BLaER1 (cell line): ENCODE results near the gene USP36.

ENCODE experiments used
- H3K27ac ChIP-seq: shearing (Covaris generic); formaldehyde crosslinking; 2 replicates; pipeline ENCODE4 v1.8.1; 2022
- H3K27me3 ChIP-seq: shearing (Covaris generic); formaldehyde crosslinking; 2 replicates; pipeline ENCODE4 v1.8.1; 2022
- H3K36me3 ChIP-seq: shearing (Covaris generic); formaldehyde crosslinking; 2 replicates; pipeline ENCODE4 v1.8.1; 2022
- H3K4me1 ChIP-seq: shearing (Covaris generic); formaldehyde crosslinking; 2 replicates; pipeline ENCODE4 v1.8.1; 2022
- H3K4me2 ChIP-seq: shearing (Covaris generic); formaldehyde crosslinking; 2 replicates; pipeline ENCODE4 v1.8.1; 2022
- H3K4me3 ChIP-seq: shearing (Covaris generic); formaldehyde crosslinking; 2 replicates; pipeline ENCODE4 v1.8.1; 2022
- H3K9ac ChIP-seq: shearing (Covaris generic); formaldehyde crosslinking; 2 replicates; pipeline ENCODE4 v1.8.1; 2022
- H3K9me3 ChIP-seq: shearing (Covaris generic); formaldehyde crosslinking; 2 replicates; pipeline ENCODE4 v1.8.1; 2022
- H4K20me1 ChIP-seq: shearing (Covaris generic); formaldehyde crosslinking; 2 replicates; pipeline ENCODE4 v1.8.1; 2022
- Cebpa-rat ChIP-seq: shearing (Covaris generic); IDR thresholded peaks from 2 replicates; pipeline ENCODE4 v1.8.1; 2022

Gene USP36

DNA sequence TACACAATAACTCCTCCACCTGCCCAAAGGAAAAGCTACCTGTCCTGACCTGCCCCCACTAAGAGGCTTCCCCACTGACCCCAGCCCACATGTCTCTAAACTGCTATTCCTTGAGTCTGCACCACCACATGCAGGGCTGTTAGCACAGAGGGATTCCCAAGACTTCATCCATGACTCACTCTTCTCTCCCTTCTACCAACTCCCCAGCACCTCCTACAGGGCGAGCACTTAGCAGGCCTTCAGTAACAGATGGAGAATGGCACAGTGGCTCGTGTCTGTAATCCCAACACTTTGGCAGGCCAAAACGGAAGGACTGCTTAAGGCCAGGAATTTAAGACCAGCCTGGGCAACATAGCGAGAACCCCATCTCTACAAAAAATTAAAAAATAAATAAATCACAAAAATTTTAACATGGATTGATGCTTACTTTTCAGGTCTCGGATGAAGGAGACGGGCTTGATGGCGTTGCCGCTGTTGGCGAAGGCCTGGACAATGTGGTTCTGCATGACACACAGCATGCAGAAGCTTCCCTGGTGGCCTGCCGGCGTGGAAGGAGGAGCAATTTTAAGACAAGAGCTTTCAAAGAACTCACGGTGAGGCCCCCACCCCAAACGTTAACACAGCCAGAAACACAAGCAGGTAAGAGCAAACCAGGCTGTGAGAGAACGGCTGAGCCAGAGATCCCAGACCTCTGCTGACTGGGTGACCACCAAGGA lies 12.0 kb downstream of the USP36 start:
- Histone ChIP-seq H3K4me1 (peaks cover 52% of the 10 kb centered on the region), H3K27me3 (no peaks in the 10 kb centered on the region), H3K9me3 (no peaks in the 10 kb centered on the region), H3K4me3 (no peak overlapping the region), H3K9ac (no peak overlapping the region), H3K36me3 (peaks cover 94% of the 10 kb centered on the region), H4K20me1 (peaks cover 99% of the 10 kb centered on the region), H3K27ac (no peak overlapping the region), H3K4me2 (peak overlapping the region; percentile 69)
- no peak for TF ChIP-seq Cebpa-rat

DNA sequence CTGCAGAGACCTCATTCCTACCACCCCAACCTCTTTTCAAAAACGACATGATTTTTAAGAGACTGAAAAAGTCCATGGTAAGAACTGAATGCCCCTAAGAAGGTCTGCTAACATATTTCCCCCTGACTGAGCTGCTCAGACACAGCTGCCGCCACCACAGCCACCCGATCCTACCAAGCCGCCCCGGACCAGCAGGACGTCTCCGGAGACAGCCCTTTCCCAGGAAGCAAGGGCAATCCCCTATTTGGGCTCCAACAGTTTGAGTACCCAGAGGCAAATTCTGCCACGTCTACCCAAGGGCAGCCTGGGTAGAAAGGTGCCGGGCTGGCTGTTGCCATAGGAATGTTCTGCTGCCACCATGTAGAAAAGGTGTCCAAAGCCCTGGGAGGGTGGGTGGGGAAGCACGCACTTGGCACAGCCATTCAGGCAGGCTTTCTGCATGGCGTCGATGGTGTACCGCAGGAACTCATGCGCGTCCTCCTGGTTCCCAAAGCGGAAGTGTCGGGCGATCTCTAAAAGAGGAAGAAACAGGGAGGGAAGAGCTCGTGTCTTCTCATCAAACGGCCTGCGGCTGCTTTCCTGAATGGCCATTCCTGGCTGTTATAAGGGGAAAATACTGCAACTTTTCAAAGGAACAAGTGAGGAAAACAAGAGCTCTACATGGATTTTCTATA lies 13.6 kb downstream of the USP36 start:
- H3K4me1 ChIP-seq: peaks cover 64% of the 10 kb centered on the region
- 0 out of 2 replicates have a peak overlapping the region, but pooled peaks have one; percentile 15 for H3K9ac ChIP-seq
- peaks cover 95% of the 10 kb centered on the region for H4K20me1 ChIP-seq

DNA sequence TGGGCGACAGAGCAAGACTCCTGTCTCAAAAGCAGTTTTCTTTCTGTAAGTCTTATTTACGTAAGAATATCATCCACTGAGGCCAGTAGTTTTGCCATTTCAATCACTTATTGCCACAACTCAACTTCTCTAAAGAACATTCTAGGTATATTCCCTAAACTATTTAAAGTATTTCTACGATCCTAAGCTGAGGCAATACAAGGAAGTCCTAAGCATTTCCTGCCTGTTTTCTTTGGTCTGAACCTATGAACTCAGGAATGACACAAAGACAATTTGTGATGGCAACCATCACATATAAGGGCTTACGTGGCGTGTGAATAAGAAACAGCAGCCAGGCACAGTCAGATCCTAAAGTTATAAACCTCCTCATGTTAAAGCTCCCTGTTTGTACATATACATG lies 14.2 kb downstream of the USP36 start:
- Histone ChIP-seq H3K4me3 (no peak overlapping the region), H4K20me1 (peaks cover 95% of the 10 kb centered on the region), H3K27me3 (no peaks in the 10 kb centered on the region), H3K4me2 (peak overlapping the region; percentile 69), H3K36me3 (peaks cover 93% of the 10 kb centered on the region), H3K4me1 (peaks cover 69% of the 10 kb centered on the region), H3K9me3 (no peaks in the 10 kb centered on the region), H3K27ac (no peak overlapping the region), H3K9ac (no peak overlapping the region)
- TF ChIP-seq Cebpa-rat: no peak

More for the DNA sequence above, 13.6 kb downstream of the USP36 start:
- Histone ChIP-seq H3K9me3 (no peaks in the 10 kb centered on the region), H3K27me3 (no peaks in the 10 kb centered on the region), H3K36me3 (peaks cover 93% of the 10 kb centered on the region), H3K4me2 (peak overlapping the region; percentile 69), H3K4me3 (no peak overlapping the region), H3K27ac (0 out of 2 replicates have a peak overlapping the region, but pooled peaks have one; percentile 1)
- no peak for TF ChIP-seq Cebpa-rat

DNA sequence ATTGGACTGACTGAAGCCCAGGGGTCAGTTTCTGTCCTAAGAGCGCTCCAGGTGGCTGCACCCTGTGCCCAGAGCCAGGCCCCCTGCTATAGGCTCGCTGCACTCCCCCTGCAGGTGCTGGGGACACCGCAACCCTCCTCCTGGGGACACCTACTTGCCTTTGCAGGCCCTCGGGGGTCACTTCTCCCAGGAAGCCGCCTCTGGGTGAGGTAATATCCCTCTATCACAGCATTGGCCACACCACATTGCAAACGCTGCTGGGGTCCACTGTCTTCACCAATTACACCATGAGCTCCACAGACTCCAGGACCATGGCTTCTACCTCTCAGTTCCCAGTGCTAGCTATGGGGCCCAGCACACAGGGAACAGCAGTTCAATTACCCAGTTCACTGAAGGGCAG lies 14.9 kb downstream of the USP36 start:
- peaks cover 92% of the 10 kb centered on the region for H3K36me3 ChIP-seq
- no peak overlapping the region for H3K27ac ChIP-seq
- H3K9ac ChIP-seq: no peak overlapping the region
- H3K4me2 ChIP-seq: peak overlapping the region; percentile 69
- peaks cover 75% of the 10 kb centered on the region for H3K4me1 ChIP-seq
- no peaks in the 10 kb centered on the region for H3K27me3 ChIP-seq
- H3K9me3 ChIP-seq: no peaks in the 10 kb centered on the region
- H4K20me1 ChIP-seq: peaks cover 93% of the 10 kb centered on the region
- H3K4me3 ChIP-seq: no peak overlapping the region
- TF ChIP-seq Cebpa-rat: no peak

DNA sequence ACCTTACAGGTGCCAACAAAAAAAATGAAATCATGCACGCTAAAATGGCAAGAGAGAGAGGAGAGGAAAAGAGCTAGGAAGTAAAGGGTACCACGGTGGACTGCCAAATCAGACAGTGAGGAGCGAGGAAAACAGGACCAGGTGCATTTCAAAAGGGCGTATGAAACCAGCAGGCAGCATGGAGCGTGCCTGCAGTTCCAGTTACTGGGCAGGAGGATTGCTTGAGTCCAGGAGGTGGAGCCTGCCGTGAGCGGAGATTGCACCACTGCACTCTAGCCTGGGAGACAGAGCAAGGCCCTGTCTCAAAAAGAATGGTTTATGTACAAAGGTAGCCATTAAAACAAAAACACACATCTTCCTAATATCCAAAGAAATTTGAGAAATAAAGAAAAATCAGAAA lies 16.4 kb downstream of the USP36 start:
- Histone ChIP-seq H4K20me1 (peaks cover 93% of the 10 kb centered on the region), H3K4me2 (no peak overlapping the region), H3K4me1 (peaks cover 90% of the 10 kb centered on the region), H3K36me3 (peaks cover 92% of the 10 kb centered on the region), H3K27me3 (no peaks in the 10 kb centered on the region), H3K9ac (no peak overlapping the region), H3K27ac (no peak overlapping the region), H3K9me3 (no peaks in the 10 kb centered on the region), H3K4me3 (no peak overlapping the region)
- TF ChIP-seq Cebpa-rat: no peak

DNA sequence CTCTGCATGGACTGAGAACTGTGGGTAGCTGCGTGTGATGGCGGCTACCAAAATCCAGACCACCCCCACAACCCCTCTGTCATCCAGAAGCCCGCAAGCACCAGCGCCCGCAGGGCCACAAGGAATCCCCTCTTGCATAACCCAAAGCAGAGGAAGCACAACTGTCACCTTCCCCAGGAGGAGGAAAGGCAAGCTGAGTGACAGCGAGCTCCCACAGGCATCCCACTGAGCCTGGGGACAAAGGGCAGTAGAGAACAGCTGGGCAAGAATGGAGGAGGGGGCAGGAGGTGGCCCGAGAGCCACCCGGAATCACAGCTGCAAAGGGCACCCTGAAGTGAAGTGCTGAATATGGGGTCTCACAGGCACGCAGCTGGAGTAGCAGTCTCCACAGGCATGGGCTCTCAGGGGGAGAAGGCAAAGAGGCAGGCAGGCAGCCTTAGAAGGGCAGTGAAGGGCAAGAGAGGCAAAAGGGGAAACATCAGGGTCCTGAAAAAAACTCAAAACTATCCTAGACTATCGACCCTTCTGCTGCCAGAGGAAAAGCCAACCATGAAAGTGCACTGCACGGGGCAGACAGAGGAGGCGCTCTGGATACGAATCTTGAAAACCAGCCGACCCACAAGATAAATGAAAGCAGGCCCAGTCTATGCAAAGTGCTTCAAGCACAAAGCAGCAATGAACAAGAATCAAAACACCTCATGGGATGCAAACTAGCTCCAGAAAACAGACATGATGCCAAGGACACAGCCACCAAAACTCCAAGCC lies 17.1 kb downstream of the USP36 start:
- peaks cover 94% of the 10 kb centered on the region for H3K4me1 ChIP-seq

DNA sequence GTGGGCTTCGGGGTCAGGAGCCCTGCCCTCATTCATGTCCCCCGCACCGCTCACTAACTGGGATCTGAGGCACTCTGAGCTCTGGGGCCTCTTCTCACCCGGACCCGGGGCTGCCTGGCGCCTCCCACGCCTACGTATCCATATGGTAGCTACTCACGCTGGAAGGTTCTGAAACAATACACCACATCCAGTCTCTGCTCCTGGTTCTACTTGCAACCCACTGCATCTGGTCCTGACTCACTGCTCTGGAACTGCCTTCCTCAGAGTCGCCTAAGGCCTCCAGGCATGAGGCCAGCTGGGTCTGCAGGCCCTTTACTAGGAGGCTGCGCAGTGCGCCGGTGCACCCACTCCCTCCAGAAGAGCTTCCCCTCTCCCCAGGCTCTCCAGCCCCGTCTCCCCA lies 18.1 kb downstream of the USP36 start:
- no peaks in the 10 kb centered on the region for H3K9me3 ChIP-seq
- H4K20me1 ChIP-seq: peaks cover 93% of the 10 kb centered on the region
- peaks cover 92% of the 10 kb centered on the region for H3K36me3 ChIP-seq
- peaks cover 94% of the 10 kb centered on the region for H3K4me1 ChIP-seq
- H3K4me2 ChIP-seq: no peak overlapping the region
- no peak overlapping the region for H3K27ac ChIP-seq
- no peak for TF ChIP-seq Cebpa-rat
- no peak overlapping the region for H3K9ac ChIP-seq
- H3K4me3 ChIP-seq: no peak overlapping the region
- no peaks in the 10 kb centered on the region for H3K27me3 ChIP-seq

More for the DNA sequence above, 17.1 kb downstream of the USP36 start:
- Histone ChIP-seq H3K27me3 (no peaks in the 10 kb centered on the region), H3K9me3 (no peaks in the 10 kb centered on the region), H4K20me1 (peaks cover 93% of the 10 kb centered on the region), H3K4me3 (no peak overlapping the region), H3K36me3 (peaks cover 92% of the 10 kb centered on the region), H3K4me2 (no peak overlapping the region), H3K27ac (0 out of 2 replicates have a peak overlapping the region, but pooled peaks have one; percentile 10), H3K9ac (no peak overlapping the region)
- TF ChIP-seq Cebpa-rat: no peak

DNA sequence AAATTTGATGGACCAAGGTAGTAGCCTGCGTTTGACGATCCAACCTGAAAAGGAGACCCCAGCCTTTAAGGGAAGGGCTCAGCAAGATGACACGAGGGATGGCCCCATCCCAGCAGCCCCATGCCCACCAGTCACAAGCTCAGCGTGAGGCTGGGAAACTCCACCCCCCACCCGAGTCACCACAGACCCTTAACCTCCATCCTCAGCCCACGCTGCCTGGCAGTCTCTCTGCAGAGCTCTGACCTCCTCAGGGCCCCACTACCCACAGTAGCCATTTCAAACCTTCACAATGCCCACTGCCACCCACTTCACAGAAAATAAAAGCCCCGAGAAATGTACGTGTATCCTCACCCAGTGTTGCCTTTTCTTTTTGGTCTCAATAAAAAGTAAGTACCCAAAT lies 18.7 kb downstream of the USP36 start:
- H3K9ac ChIP-seq: no peak overlapping the region
- H3K27ac ChIP-seq: no peak overlapping the region
- no peaks in the 10 kb centered on the region for H3K9me3 ChIP-seq
- H4K20me1 ChIP-seq: peaks cover 94% of the 10 kb centered on the region
- no peaks in the 10 kb centered on the region for H3K27me3 ChIP-seq
- H3K4me2 ChIP-seq: peak overlapping the region; percentile 32; the same call in 1 of the 2 replicates
- H3K4me1 ChIP-seq: peaks cover 94% of the 10 kb centered on the region
- no peak overlapping the region for H3K4me3 ChIP-seq
- no peak for TF ChIP-seq Cebpa-rat
- peaks cover 98% of the 10 kb centered on the region for H3K36me3 ChIP-seq

DNA sequence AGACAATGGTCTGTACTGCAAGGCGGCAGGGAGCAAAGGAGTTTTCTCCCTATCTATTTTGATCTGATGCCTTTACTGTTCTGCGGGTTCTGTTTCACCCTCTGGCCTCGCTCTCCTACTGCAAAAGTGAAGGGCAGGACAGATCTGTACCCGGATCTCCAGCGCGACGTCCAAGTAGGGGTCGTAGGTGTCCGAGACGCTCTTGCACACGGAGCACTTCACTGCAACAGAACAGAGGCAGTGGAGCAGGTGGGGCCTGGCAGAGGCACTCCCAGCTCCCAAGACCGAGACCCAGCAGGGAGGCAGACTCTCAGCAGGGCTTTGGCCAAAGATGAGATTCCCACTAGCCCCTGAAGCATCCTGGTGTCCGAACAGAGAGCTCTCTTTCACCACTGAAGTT lies 19.8 kb downstream of the USP36 start:
- Histone ChIP-seq H3K27ac (no peak overlapping the region; the same call in 1 of the 2 replicates), H3K9me3 (no peaks in the 10 kb centered on the region), H3K4me1 (peaks cover 89% of the 10 kb centered on the region), H3K4me2 (peak overlapping the region; percentile 79), H4K20me1 (peaks cover 94% of the 10 kb centered on the region), H3K9ac (no peak overlapping the region), H3K27me3 (no peaks in the 10 kb centered on the region), H3K36me3 (peaks cover 98% of the 10 kb centered on the region), H3K4me3 (no peak overlapping the region)
- TF ChIP-seq Cebpa-rat: no peak
